WTC11 (cell line): ENCODE data around the gene ELP5. TPM values are rescaled to one million over a fixed set of nuclear protein-coding genes. Genes with fewer than 3 reads are reported as not detected.

Source experiments
- ATF2 ChIP-seq: sonication (generic); formaldehyde crosslinking; IDR thresholded peaks from 2 replicates; pipeline ENCODE4 v1.8.1; 2022; ENCODE audit warnings: low read depth, missing genetic modification reagents, borderline replicate concordance
- CBFB ChIP-seq: sonication (generic); formaldehyde crosslinking; IDR thresholded peaks from 2 replicates; pipeline ENCODE4 v1.8.1; 2022; ENCODE audit warnings: mild to moderate bottlenecking, low read depth, missing genetic modification reagents
- CREB1 ChIP-seq: sonication (generic); formaldehyde crosslinking; IDR thresholded peaks from 2 replicates; pipeline ENCODE4 v1.8.0; 2023; ENCODE audit warnings: mild to moderate bottlenecking, missing genetic modification reagents
- E2F4 ChIP-seq: sonication (generic); formaldehyde crosslinking; IDR thresholded peaks from 2 replicates; pipeline ENCODE4 v1.8.1; 2022; ENCODE audit warnings: low read depth, mild to moderate bottlenecking, moderate library complexity, missing genetic modification reagents, borderline replicate concordance
- E2F5 ChIP-seq: sonication (generic); formaldehyde crosslinking; IDR thresholded peaks from 2 replicates; pipeline ENCODE4 v1.8.1; 2022; ENCODE audit warnings: mild to moderate bottlenecking, moderate library complexity, missing genetic modification reagents
- FOXP1 ChIP-seq: sonication (generic); formaldehyde crosslinking; IDR thresholded peaks from 2 replicates; pipeline ENCODE4 v1.8.0; 2022; ENCODE audit warnings: missing genetic modification reagents, mild to moderate bottlenecking, moderate library complexity, borderline replicate concordance
- GABPB1 ChIP-seq: sonication (generic); formaldehyde crosslinking; IDR thresholded peaks from 2 replicates; pipeline ENCODE4 v1.8.1; 2023; ENCODE audit warnings: mild to moderate bottlenecking, missing genetic modification reagents
- GRHL2 ChIP-seq: fragments of 250-450 bp; sonication (Bioruptor Pico); IDR thresholded peaks from 2 replicates; pipeline ENCODE4 v1.8.0; 2022; ENCODE audit warnings: mild to moderate bottlenecking, moderate library complexity; ENCODE audit not compliant: insufficient replicate concordance, severe bottlenecking
- JAZF1 ChIP-seq: fragments of 250-450 bp; sonication (Bioruptor Pico); IDR thresholded peaks from 2 replicates; pipeline ENCODE4 v1.9.0; 2021; ENCODE audit warnings: moderate library complexity, mild to moderate bottlenecking, inconsistent platforms
- MAX ChIP-seq: sonication (generic); formaldehyde crosslinking; IDR thresholded peaks from 2 replicates; pipeline ENCODE4 v1.8.0; 2022; ENCODE audit warnings: mild to moderate bottlenecking, missing genetic modification reagents
- MLX ChIP-seq: sonication (generic); formaldehyde crosslinking; IDR thresholded peaks from 2 replicates; pipeline ENCODE4 v1.8.1; 2023; ENCODE audit warnings: mild to moderate bottlenecking, missing genetic modification reagents, moderate library complexity
- MYBL2 ChIP-seq: sonication (generic); formaldehyde crosslinking; IDR thresholded peaks from 2 replicates; pipeline ENCODE4 v1.8.1; 2023; ENCODE audit warnings: mild to moderate bottlenecking, moderate library complexity, missing genetic modification reagents
- NFE2L1 ChIP-seq: sonication (generic); formaldehyde crosslinking; IDR thresholded peaks from 2 replicates; pipeline ENCODE4 v1.8.1; 2023; ENCODE audit warnings: missing genetic modification reagents
- PRDM15 ChIP-seq: sonication (generic); formaldehyde crosslinking; IDR thresholded peaks from 2 replicates; pipeline ENCODE4 v1.8.0; 2022; ENCODE audit warnings: missing genetic modification reagents
- PREB ChIP-seq: sonication (generic); formaldehyde crosslinking; IDR thresholded peaks from 2 replicates; pipeline ENCODE4 v1.8.1; 2022; ENCODE audit warnings: mild to moderate bottlenecking, missing genetic modification reagents, moderate library complexity, borderline replicate concordance
- TP53 ChIP-seq: sonication (generic); formaldehyde crosslinking; IDR thresholded peaks from 2 replicates; pipeline ENCODE4 v1.8.1; 2023; ENCODE audit warnings: mild to moderate bottlenecking, missing genetic modification reagents
- USF2 ChIP-seq: sonication (generic); formaldehyde crosslinking; IDR thresholded peaks from 2 replicates; pipeline ENCODE4 v1.8.1; 2023; ENCODE audit warnings: mild to moderate bottlenecking, missing genetic modification reagents, moderate library complexity
- ZNF121 ChIP-seq: sonication (generic); formaldehyde crosslinking; IDR thresholded peaks from 2 replicates; pipeline ENCODE4 v1.8.0; 2023; ENCODE audit warnings: missing genetic modification reagents
- ZNF219 ChIP-seq: sonication (generic); formaldehyde crosslinking; IDR thresholded peaks from 2 replicates; pipeline ENCODE4 v1.8.0; 2023; ENCODE audit warnings: missing genetic modification reagents, mild to moderate bottlenecking, borderline replicate concordance
- ZNF425 ChIP-seq: fragments of 250-450 bp; sonication (Bioruptor Pico); conservative IDR thresholded peaks from 2 replicates; pipeline ENCODE4 v1.9.0; 2021; ENCODE audit warnings: mild to moderate bottlenecking
- total RNA-seq: library from RNA; stranded (reverse); gene quantifications from 3 replicates; pipeline ENCODE4 v1.2.3, GENCODE V29; 2021

Gene ELP5
- total RNA-seq, 1 experiment from 2014 or later, result 101 TPM

GRCh38 chr17:7308625-7309433, 56.8 kb downstream of the ELP5 start (continued):
- no peak for TF ChIP-seq GABPB1 (CRISPR knock-in tag)
- TF ChIP-seq PRDM15 (CRISPR knock-in tag), result no peak
- no peak for TF ChIP-seq USF2 (CRISPR knock-in tag)
- TF ChIP-seq CREB1, result no peak
- TF ChIP-seq E2F4 (CRISPR knock-in tag), result no peak
- no peak for TF ChIP-seq MYBL2 (CRISPR knock-in tag)
- no peak for TF ChIP-seq MLX (CRISPR knock-in tag)
- 0 out of 2 replicates have a peak, but pooled peaks have one; percentile 4 for TF ChIP-seq FOXP1 (CRISPR knock-in tag)
- TF ChIP-seq CBFB, result no peak
- no peak for TF ChIP-seq NFE2L1 (CRISPR knock-in tag)
- no peak for TF ChIP-seq E2F5 (CRISPR knock-in tag)
- no peak for TF ChIP-seq ZNF219 (CRISPR knock-in tag)
- TF ChIP-seq ATF2 (CRISPR knock-in tag), result no peak
- TF ChIP-seq GRHL2 (CRISPR knock-in tag), result no peak
- TF ChIP-seq ZNF425 (CRISPR knock-in tag), result peak; percentile 52; the same call in 1 of the 2 replicates
- no peak for TF ChIP-seq TP53
- no peak for TF ChIP-seq PREB
- TF ChIP-seq ZNF121, result 0 out of 2 replicates have a peak, but pooled peaks have one; percentile 44
- no peak for TF ChIP-seq MAX (CRISPR knock-in tag)
- no peak for TF ChIP-seq JAZF1 (CRISPR knock-in tag)
- TF ChIP-seq, all 79 proteins: peak for 9
